Gastrocnemius medialis (tissue), 4 donors: ENCODE measurements around the gene MGMT. TPM values are rescaled to one million over a fixed set of nuclear protein-coding genes. Genes with fewer than 3 reads are reported as not detected.

Experiments used
- ATAC-seq, 2 donors: fragments of 150-250 bp; one replicate each; pipeline ENCODE4 v1.9.1; 2016
- DNase-seq, 2 donors: peaks; one replicate each; pipeline ENCODE4 v3.0.0-alpha.2; 2019
- H3K27ac ChIP-seq, 4 donors: fragments of 200-600 bp; sonication (generic); 1 replicate in 1 of 4; 2 replicates in 3 of 4; pipeline ENCODE4 v1.5.1; 2016 to 2018; ENCODE audit warnings: mild to moderate bottlenecking in 2 of 4, moderate library complexity in 1 of 4
- H3K27me3 ChIP-seq, 3 donors: fragments of 200-600 bp; sonication (generic) in 2 of 3; 1 replicate in 1 of 3; 2 replicates in 2 of 3; pipeline versions ENCODE4 v1.5.1 to v1.6.0; 2016 to 2019; ENCODE audit warnings: mild to moderate bottlenecking in 1 of 3, moderate library complexity in 1 of 3
- H3K36me3 ChIP-seq, 2 donors: fragments of 200-600 bp; sonication (generic) in 1 of 2; one replicate each; pipeline ENCODE4 v1.5.1; 2017 to 2018
- H3K4me1 ChIP-seq, 2 donors: fragments of 200-600 bp; sonication (generic) in 1 of 2; one replicate each; pipeline ENCODE4 v1.5.1; 2016 to 2017; ENCODE audit warnings: mild to moderate bottlenecking in 2 of 2
- H3K4me3 ChIP-seq, 4 donors: fragments of 200-600 bp; sonication (generic) in 3 of 4; 1 replicate in 1 of 4; 2 replicates in 3 of 4; pipeline ENCODE4 v1.5.1; 2016 to 2019; ENCODE audit warnings: mild to moderate bottlenecking in 2 of 4
- H3K9me3 ChIP-seq, 3 donors: fragments of 200-600 bp; sonication (generic) in 2 of 3; 1 replicate in 1 of 3; 2 replicates in 2 of 3; pipeline ENCODE4 v1.5.1; 2016 to 2019
- CTCF ChIP-seq, 5 experiments: fragments of 450-650 bp in 3 of 5; fragments of 200-600 bp in 2 of 5; sonication (generic) in 2 of 5; IDR thresholded peaks in 4 of 5; conservative IDR thresholded peaks in 1 of 5; 1 replicate in 4 of 5; 2 replicates in 1 of 5; pipeline ENCODE4 v1.5.1; 2016 to 2019; ENCODE audit warnings: antibody characterized with exemption in 5 of 5, mild to moderate bottlenecking in 3 of 5, moderate library complexity in 3 of 5
- POLR2A ChIP-seq, 2 donors: fragments of 450-650 bp; IDR thresholded peaks; one replicate each; pipeline ENCODE4 v1.6.1; 2017; ENCODE audit warnings: antibody characterized with exemption in 2 of 2, mild to moderate bottlenecking in 2 of 2, moderate library complexity in 2 of 2
- in situ Hi-C, 4 donors: fragments of 200-750 bp; cut with MboI; loops; one replicate each; pipeline versions ENCODE4 v1.15.0 to v1.8.0; 2017; ENCODE audit warnings: low sequenced_read_pairs in 4 of 4
- intact Hi-C: fragments of 100-400 bp; cut with DNase I; formaldehyde crosslinking; loops from one replicate; pipeline ENCODE4 v1.15.1; 2023; ENCODE audit warnings: low total_unique reads
- total RNA-seq, 4 donors: library from RNA; depleted of rRNA; stranded (reverse); fragments of >200 nt; gene quantifications; one replicate each; pipeline versions ENCODE4 v1.1.0 to v1.2.3, GENCODE V29; 2016

The MGMT gene
- total RNA-seq, 4 donors from 2014 or later: 8.9 to 20.7 (median 17.1) TPM

GRCh38 chr10:129707406-129708388 is 240.7 kb downstream of the MGMT start:
- Histone ChIP-seq H3K9me3 (no peaks in the 10 kb centered on the region), H3K27me3 (no peaks in the 10 kb centered on the region), H3K36me3 (no peaks in the 10 kb centered on the region), H3K4me1 (peaks cover 0 to 11% of the 10 kb centered on the region in 2 donors), H3K4me3 (no peak overlapping the region), H3K27ac (no peak overlapping the region)
- ATAC-seq (no peak), DNase-seq (no peak)
- no peak for TF ChIP-seq POLR2A (IDR thresholded peaks at IDR 0.05)
- TF ChIP-seq CTCF (IDR thresholded peaks at IDR 0.05 in 4 of 5, conservative IDR thresholded peaks at IDR 0.05 in 1 of 5): no peak
- intact Hi-C loops (no loop called here), in situ Hi-C loops (no loop called here)

- peaks cover 0 to 11% of the 10 kb centered on the region in 2 donors for H3K4me1 ChIP-seq
- no peak overlapping the region for H3K27ac ChIP-seq
- DNase-seq (no peak), ATAC-seq (no peak)
- intact Hi-C loops: no loop called here
- TF ChIP-seq POLR2A (IDR thresholded peaks at IDR 0.05): no peak
- no peak for TF ChIP-seq CTCF (IDR thresholded peaks at IDR 0.05 in 4 of 5, conservative IDR thresholded peaks at IDR 0.05 in 1 of 5)
- H3K36me3 ChIP-seq: no peaks in the 10 kb centered on the region
- no peaks in the 10 kb centered on the region for H3K9me3 ChIP-seq
- no peaks in the 10 kb centered on the region for H3K27me3 ChIP-seq
- in situ Hi-C loops: no loop called here
- H3K4me3 ChIP-seq: no peak overlapping the region
These were observed 242.1 kb downstream of the MGMT start for GRCh38 chr10:129709101-129709500.

GRCh38 chr10:129709627-129710509 is 242.8 kb downstream of the MGMT start:
- Histone ChIP-seq H3K27me3 (no peaks in the 10 kb centered on the region), H3K9me3 (no peaks in the 10 kb centered on the region), H3K4me3 (no peak overlapping the region), H3K36me3 (no peaks in the 10 kb centered on the region), H3K27ac (no peak overlapping the region), H3K4me1 (peaks cover 0 to 11% of the 10 kb centered on the region in 2 donors)
- TF ChIP-seq CTCF (IDR thresholded peaks at IDR 0.05 in 4 of 5, conservative IDR thresholded peaks at IDR 0.05 in 1 of 5) (no peak), POLR2A (IDR thresholded peaks at IDR 0.05) (no peak)
- ATAC-seq: no peak
- intact Hi-C loops: no loop called here
- in situ Hi-C loops: no loop called here
- no peak for DNase-seq

GRCh38 chr10:129710510-129710847 is 243.4 kb downstream of the MGMT start:
- no peaks in the 10 kb centered on the region for H3K36me3 ChIP-seq
- intact Hi-C loops (no loop called here), in situ Hi-C loops (no loop called here)
- H3K27ac ChIP-seq: no peak overlapping the region
- DNase-seq (no peak), ATAC-seq (no peak)
- no peak overlapping the region for H3K4me3 ChIP-seq
- no peaks in the 10 kb centered on the region for H3K9me3 ChIP-seq
- peaks cover 0 to 11% of the 10 kb centered on the region in 2 donors for H3K4me1 ChIP-seq
- H3K27me3 ChIP-seq: no peaks in the 10 kb centered on the region
- TF ChIP-seq CTCF (IDR thresholded peaks at IDR 0.05 in 4 of 5, conservative IDR thresholded peaks at IDR 0.05 in 1 of 5): no peak
- no peak for TF ChIP-seq POLR2A (IDR thresholded peaks at IDR 0.05)
